ENCODE data around the gene SGCA.

GRCh38 chr17:50165066-50165465 lies 739 bp upstream of the SGCA start:
- TF ChIP-seq POLR2A (IDR thresholded peaks at IDR 0.05) (no peak), CTCF (IDR thresholded peaks at IDR 0.05) (no peak)
